ENCODE results near the gene INTS3. TPM values are rescaled to one million over a fixed set of nuclear protein-coding genes. Genes with fewer than 3 reads are reported as not detected.

Gene INTS3
- total and polyA plus RNA-seq, 9 of the 15 experiments (the other 6 are each of a cell fraction or from before 2014, with no cell fraction given), result 6.3 to 24.1 (median 14.3) TPM

GRCh38 chr1:153697191-153698019, 30.4 kb upstream of the INTS3 start (continued):
- TF ChIP-seq ZNF407 (IDR thresholded peaks at IDR 0.05; ENCODE audit: low read depth) (no peak), PATZ1 (CRISPR knock-in tag; IDR thresholded peaks at IDR 0.05; ENCODE audit: borderline replicate concordance) (no peak), ZNF518B (CRISPR knock-in tag; IDR thresholded peaks at IDR 0.05) (no peak), ZZZ3 (IDR thresholded peaks at IDR 0.05) (no peak), EZH2 (IDR thresholded peaks at IDR 0.05; ENCODE audit: borderline replicate concordance, low read depth, low read length) (no peak), NKRF (IDR thresholded peaks at IDR 0.05; ENCODE audit: borderline replicate concordance) (no peak), GTF2A2 (tag; IDR thresholded peaks at IDR 0.05) (no peak), CBFB (CRISPR knock-in tag; IDR thresholded peaks at IDR 0.05) (no peak), ZNF146 (CRISPR knock-in tag; IDR thresholded peaks at IDR 0.05; ENCODE audit: unreplicated experiment) (no peak), NFXL1 (CRISPR knock-in tag; IDR thresholded peaks at IDR 0.05) (no peak), ZNF764 (CRISPR knock-in tag; IDR thresholded peaks at IDR 0.05; ENCODE audit: low read depth) (no peak)

Data from K562 (cell line).